C4-2B (cell line): ENCODE measurements around the gene HECW1.

Source experiments
- CTCF ChIP-seq: fragments of 450-650 bp; conservative IDR thresholded peaks from 2 replicates; pipeline ENCODE4 v1.5.1; 2017; ENCODE audit warnings: mild to moderate bottlenecking
- ZFX ChIP-seq: fragments of 450-650 bp; IDR thresholded peaks from 2 replicates; pipeline ENCODE4 v1.6.1; 2017

GRCh38 chr7:43303740-43304241 lies 191.3 kb downstream of the HECW1 start:
- no peak for TF ChIP-seq CTCF
- no peak for TF ChIP-seq ZFX
